ENCODE measurements around the gene RPL38.
"Not testable (repeated sequence)": the region's sequence is repeated elsewhere in the genome, so short reads cannot be mapped to it uniquely, and the experiment has no call there.

RPL38 gene

GRCh38 chr17:74176546-74177001 is 26.9 kb upstream of the RPL38 start:
- H3K27me3 Mint-ChIP-seq (ENCODE audit: low read depth): peaks cover 37% of the 10 kb centered on the region
- H3K9me3 Mint-ChIP-seq: no peaks in the 10 kb centered on the region
- H3K4me3 Mint-ChIP-seq: no peak overlapping the region
- no peaks in the 10 kb centered on the region for H3K4me1 Mint-ChIP-seq (ENCODE audit: low read depth)
- no peak overlapping the region for H3K27ac Mint-ChIP-seq
- H3K36me3 Mint-ChIP-seq (ENCODE audit: low read depth): no peaks in the 10 kb centered on the region

DNA sequence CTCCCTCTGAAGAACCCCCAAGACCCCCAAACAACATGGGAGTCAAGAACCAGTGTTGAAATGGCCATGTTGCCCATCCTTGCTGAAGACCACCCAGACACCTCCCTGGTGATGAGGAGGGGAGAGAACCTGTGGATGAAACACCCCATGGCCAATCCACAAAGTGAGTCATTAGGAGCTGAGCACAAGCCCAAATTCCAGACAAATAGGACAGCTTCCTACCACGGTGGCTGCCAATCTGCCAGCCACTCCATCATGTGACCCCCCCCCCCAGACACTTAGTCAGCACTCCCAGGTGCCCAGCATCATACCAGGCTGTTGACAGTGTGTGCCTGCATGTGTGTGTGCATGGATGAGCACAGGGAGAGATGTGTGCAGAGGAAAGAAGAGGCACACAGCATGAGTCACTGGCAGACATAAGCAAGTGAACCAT is 26.4 kb upstream of the RPL38 start:
- Mint-ChIP-seq H3K4me1 (ENCODE audit: low read depth) (no peaks in the 10 kb centered on the region), H3K27ac (no peak overlapping the region), H3K36me3 (ENCODE audit: low read depth) (no peaks in the 10 kb centered on the region), H3K27me3 (ENCODE audit: low read depth) (peaks cover 37% of the 10 kb centered on the region), H3K4me3 (no peak overlapping the region), H3K9me3 (no peaks in the 10 kb centered on the region)

- Mint-ChIP-seq H3K27ac (no peak overlapping the region), H3K36me3 (ENCODE audit: low read depth) (no peaks in the 10 kb centered on the region), H3K27me3 (ENCODE audit: low read depth) (peaks cover 24% of the 10 kb centered on the region), H3K9me3 (no peaks in the 10 kb centered on the region), H3K4me1 (ENCODE audit: low read depth) (no peaks in the 10 kb centered on the region), H3K4me3 (no peak overlapping the region)
Measured at GRCh38 chr17:74179576-74179975, 23.9 kb upstream of the RPL38 start.

GRCh38 chr17:74180336-74180735 is 23.1 kb upstream of the RPL38 start:
- H3K4me3 Mint-ChIP-seq: no peak overlapping the region
- H3K4me1 Mint-ChIP-seq (ENCODE audit: low read depth): no peaks in the 10 kb centered on the region
- peaks cover 17% of the 10 kb centered on the region for H3K27me3 Mint-ChIP-seq (ENCODE audit: low read depth)
- H3K27ac Mint-ChIP-seq: no peak overlapping the region
- no peaks in the 10 kb centered on the region for H3K9me3 Mint-ChIP-seq
- H3K36me3 Mint-ChIP-seq (ENCODE audit: low read depth): no peaks in the 10 kb centered on the region

DNA sequence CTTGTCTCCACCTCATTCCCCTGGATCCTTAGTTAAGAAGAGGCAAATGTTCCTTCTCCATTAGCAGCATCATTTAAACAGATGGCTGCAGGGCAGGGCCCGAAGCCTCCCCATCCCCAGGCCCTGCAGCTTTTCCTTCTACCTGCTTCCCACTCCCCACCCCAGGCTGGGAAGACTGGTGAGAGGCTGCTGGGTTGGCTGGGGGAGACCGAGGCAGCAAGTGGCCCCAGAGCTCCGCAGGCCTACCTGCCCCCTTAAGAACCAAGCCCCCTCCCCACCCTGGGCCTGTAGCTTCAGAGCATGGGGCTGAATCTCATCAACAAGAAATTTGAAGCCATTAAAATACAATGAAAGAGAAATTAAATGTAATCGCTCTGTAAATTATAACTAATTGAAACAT is 22.1 kb upstream of the RPL38 start:
- Mint-ChIP-seq H3K4me3 (no peak overlapping the region), H3K9me3 (no peaks in the 10 kb centered on the region), H3K27me3 (ENCODE audit: low read depth) (peaks cover 10% of the 10 kb centered on the region), H3K27ac (no peak overlapping the region), H3K36me3 (ENCODE audit: low read depth) (no peaks in the 10 kb centered on the region), H3K4me1 (ENCODE audit: low read depth) (no peaks in the 10 kb centered on the region)

GRCh38 chr17:74182041-74182723 is 21.3 kb upstream of the RPL38 start:
- H3K36me3 Mint-ChIP-seq (ENCODE audit: low read depth): no peaks in the 10 kb centered on the region

DNA sequence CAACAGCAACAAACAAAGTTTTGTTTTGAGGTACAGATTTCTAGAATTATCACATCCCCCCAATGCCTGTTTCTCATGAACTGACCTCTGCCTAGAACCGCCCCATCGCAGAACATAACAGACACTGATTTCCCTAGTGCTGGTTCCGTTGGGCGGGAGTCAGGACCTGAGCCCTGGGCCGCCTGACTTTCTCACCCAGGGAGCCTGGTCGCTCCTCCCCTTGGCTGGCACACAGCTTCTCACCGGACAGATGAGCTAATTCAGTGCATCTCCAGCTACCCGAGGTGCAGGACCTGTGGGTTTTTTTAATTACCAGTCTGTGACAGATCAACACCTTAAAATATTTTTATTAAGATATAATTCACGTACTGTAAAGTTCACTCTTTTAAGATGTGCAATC is 20.1 kb upstream of the RPL38 start:
- Mint-ChIP-seq H3K9me3 (no peaks in the 10 kb centered on the region), H3K36me3 (ENCODE audit: low read depth) (no peaks in the 10 kb centered on the region), H3K27ac (no peak overlapping the region), H3K4me1 (ENCODE audit: low read depth) (no peaks in the 10 kb centered on the region), H3K4me3 (no peak overlapping the region), H3K27me3 (ENCODE audit: low read depth) (no peaks in the 10 kb centered on the region)

More at GRCh38 chr17:74182041-74182723, 21.3 kb upstream of the RPL38 start:
- H3K4me3 Mint-ChIP-seq: no peak overlapping the region
- H3K27me3 Mint-ChIP-seq (ENCODE audit: low read depth): peaks cover 2% of the 10 kb centered on the region
- no peaks in the 10 kb centered on the region for H3K4me1 Mint-ChIP-seq (ENCODE audit: low read depth)
- H3K9me3 Mint-ChIP-seq: no peaks in the 10 kb centered on the region
- no peak overlapping the region for H3K27ac Mint-ChIP-seq

GRCh38 chr17:74185571-74186185 is 17.8 kb upstream of the RPL38 start:
- H3K4me3 Mint-ChIP-seq: no peak overlapping the region
- H3K36me3 Mint-ChIP-seq (ENCODE audit: low read depth): no peaks in the 10 kb centered on the region
- H3K27me3 Mint-ChIP-seq (ENCODE audit: low read depth): no peaks in the 10 kb centered on the region
- H3K27ac Mint-ChIP-seq: no peak overlapping the region
- no peaks in the 10 kb centered on the region for H3K4me1 Mint-ChIP-seq (ENCODE audit: low read depth)
- H3K9me3 Mint-ChIP-seq: no peaks in the 10 kb centered on the region

GRCh38 chr17:74186498-74186897 is 17.0 kb upstream of the RPL38 start:
- no peaks in the 10 kb centered on the region for H3K4me1 Mint-ChIP-seq (ENCODE audit: low read depth)
- H3K9me3 Mint-ChIP-seq: no peaks in the 10 kb centered on the region
- no peaks in the 10 kb centered on the region for H3K27me3 Mint-ChIP-seq (ENCODE audit: low read depth)
- no peak overlapping the region for H3K4me3 Mint-ChIP-seq
- H3K27ac Mint-ChIP-seq: no peak overlapping the region
- no peaks in the 10 kb centered on the region for H3K36me3 Mint-ChIP-seq (ENCODE audit: low read depth)

DNA sequence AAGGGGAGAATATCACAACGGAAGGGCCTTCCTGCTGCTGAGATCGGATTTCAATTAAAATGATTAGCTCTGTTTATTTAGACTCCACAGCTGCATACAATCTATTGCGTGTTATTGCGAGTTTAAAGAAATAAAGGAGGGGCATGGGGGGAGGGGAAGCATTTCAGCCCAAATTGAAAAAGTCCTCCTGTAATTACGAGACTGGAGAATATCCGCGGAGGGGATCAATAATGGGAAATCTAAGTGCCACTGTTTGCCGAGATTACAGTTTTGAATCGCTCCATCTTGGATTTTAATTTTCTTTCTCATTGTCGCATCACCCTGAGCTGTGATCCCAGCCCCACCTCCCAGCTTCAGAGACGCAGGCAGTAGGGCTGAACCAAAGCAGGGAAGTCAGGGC is 15.7 kb upstream of the RPL38 start:
- H3K4me1 Mint-ChIP-seq (ENCODE audit: low read depth): no peaks in the 10 kb centered on the region
- H3K27me3 Mint-ChIP-seq (ENCODE audit: low read depth): peaks cover under 1% of the 10 kb centered on the region
- no peak overlapping the region for H3K4me3 Mint-ChIP-seq
- H3K9me3 Mint-ChIP-seq: no peaks in the 10 kb centered on the region
- no peak overlapping the region for H3K27ac Mint-ChIP-seq
- no peaks in the 10 kb centered on the region for H3K36me3 Mint-ChIP-seq (ENCODE audit: low read depth)

GRCh38 chr17:74188687-74189086 is 14.8 kb upstream of the RPL38 start:
- H3K4me1 Mint-ChIP-seq (ENCODE audit: low read depth); H3K9me3 Mint-ChIP-seq; H3K36me3 Mint-ChIP-seq (ENCODE audit: low read depth); H3K27ac Mint-ChIP-seq; H3K27me3 Mint-ChIP-seq (ENCODE audit: low read depth); H3K4me3 Mint-ChIP-seq: not testable (repeated sequence)

DNA sequence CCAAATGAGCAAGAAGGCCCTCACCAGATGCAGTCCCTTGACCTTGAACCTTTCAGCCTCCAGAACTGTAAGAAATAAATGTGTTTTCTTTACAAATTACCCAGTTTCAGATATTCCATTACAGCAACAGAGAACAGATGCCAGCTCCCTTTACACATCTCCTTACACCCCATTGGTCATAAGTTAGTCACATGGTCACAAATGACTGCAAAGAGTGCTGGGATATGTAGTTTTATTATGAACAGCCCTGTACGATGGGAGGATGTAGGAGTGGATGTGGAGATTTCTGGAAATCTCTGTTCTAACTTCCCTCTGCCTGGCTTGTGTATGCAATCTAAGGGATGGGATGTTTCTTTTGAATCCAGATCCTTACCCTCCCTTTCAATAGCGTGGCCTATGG is 13.3 kb upstream of the RPL38 start:
- H3K4me1 Mint-ChIP-seq (ENCODE audit: low read depth): peaks cover 3% of the 10 kb centered on the region

GRCh38 chr17:74190807-74191406 is 12.6 kb upstream of the RPL38 start:
- Mint-ChIP-seq H3K4me3 (no peak overlapping the region), H3K27me3 (ENCODE audit: low read depth) (peaks cover 9% of the 10 kb centered on the region), H3K27ac (no peak overlapping the region), H3K9me3 (no peaks in the 10 kb centered on the region), H3K4me1 (ENCODE audit: low read depth) (peaks cover 3% of the 10 kb centered on the region), H3K36me3 (ENCODE audit: low read depth) (no peaks in the 10 kb centered on the region)

More for the DNA sequence above, 13.3 kb upstream of the RPL38 start:
- Mint-ChIP-seq H3K9me3 (no peaks in the 10 kb centered on the region), H3K4me3 (no peak overlapping the region), H3K27ac (no peak overlapping the region), H3K27me3 (ENCODE audit: low read depth) (peaks cover 9% of the 10 kb centered on the region), H3K36me3 (ENCODE audit: low read depth) (no peaks in the 10 kb centered on the region)

- H3K27me3 Mint-ChIP-seq (ENCODE audit: low read depth): peaks cover 12% of the 10 kb centered on the region
- H3K9me3 Mint-ChIP-seq: no peaks in the 10 kb centered on the region
- H3K4me1 Mint-ChIP-seq (ENCODE audit: low read depth): peaks cover 3% of the 10 kb centered on the region
- no peak overlapping the region for H3K4me3 Mint-ChIP-seq
- no peaks in the 10 kb centered on the region for H3K36me3 Mint-ChIP-seq (ENCODE audit: low read depth)
- no peak overlapping the region for H3K27ac Mint-ChIP-seq
Measured at GRCh38 chr17:74192950-74193781, 10.3 kb upstream of the RPL38 start.
